Body of pancreas (tissue), 4 donors: ENCODE data around the gene HES7. TPM values are rescaled to one million over a fixed set of nuclear protein-coding genes. Genes with fewer than 3 reads are reported as not detected.

Experiments used
- ATAC-seq: fragments of 150-250 bp; one replicate; pipeline ENCODE4 v1.9.1; 2016
- DNase-seq, 4 donors: peaks; one replicate each; pipeline ENCODE4 v3.0.0-alpha.2; 2019
- H3K27ac ChIP-seq, 4 donors: fragments of 200-600 bp; sonication (generic); 1 replicate in 3 of 4; 2 replicates in 1 of 4; pipeline versions ENCODE4 v1.5.1 to v1.6.1; 2016 to 2019; ENCODE audit warnings: mild to moderate bottlenecking in 1 of 4, mixed read lengths in 1 of 4, moderate library complexity in 1 of 4
- H3K27me3 ChIP-seq, 2 donors: fragments of 200-600 bp; sonication (generic); one replicate each; pipeline ENCODE4 v1.6.0; 2016; ENCODE audit warnings: mild to moderate bottlenecking in 1 of 2
- H3K36me3 ChIP-seq, 2 donors: fragments of 200-600 bp; sonication (generic); replicated peaks in 1 of 2; 2 replicates each; pipeline ENCODE4 v1.5.1; 2016; ENCODE audit warnings: low read depth in 2 of 2; ENCODE audit not compliant: insufficient read depth in 1 of 2
- H3K4me1 ChIP-seq: fragments of 200-600 bp; sonication (generic); one replicate; pipeline ENCODE4 v1.6.0; 2016
- H3K4me3 ChIP-seq, 2 donors: fragments of 200-600 bp; sonication (generic); 1 replicate in 1 of 2; 2 replicates in 1 of 2; pipeline ENCODE4 v1.5.1; 2016 to 2019
- H3K9me3 ChIP-seq, 3 donors: fragments of 200-600 bp; sonication (generic); 1 replicate in 2 of 3; 2 replicates in 1 of 3; pipeline ENCODE4 v1.5.1; 2016
- CTCF ChIP-seq, 7 experiments: fragments of 450-650 bp in 4 of 7; fragments of 200-600 bp in 3 of 7; sonication (generic) in 3 of 7; IDR thresholded peaks; one replicate each; pipeline ENCODE4 v1.5.1; 2016 to 2019; ENCODE audit warnings: antibody characterized with exemption in 7 of 7
- POLR2A ChIP-seq, 3 donors: fragments of 450-650 bp; IDR thresholded peaks; one replicate each; pipeline ENCODE4 v1.6.1; 2016; ENCODE audit warnings: antibody characterized with exemption in 3 of 3, mild to moderate bottlenecking in 2 of 3
- WGBS, 2 donors: methylation state at CpG; one replicate each; pipeline ENCODE4 v1.1.5; 2017; 5-methylcytosine and 5-hydroxymethylcytosine counted together
- intact Hi-C: fragments of 100-400 bp; cut with DNase I; formaldehyde crosslinking; loops from one replicate; pipeline ENCODE4 v1.15.1; 2023
- total RNA-seq, 2 donors: library from RNA; depleted of rRNA; stranded (reverse); fragments of >200 nt; gene quantifications; one replicate each; pipeline ENCODE4 v1.1.0, GENCODE V29; 2016

HES7 gene
- total RNA-seq, 2 donors from 2014 or later, result not detected

DNA sequence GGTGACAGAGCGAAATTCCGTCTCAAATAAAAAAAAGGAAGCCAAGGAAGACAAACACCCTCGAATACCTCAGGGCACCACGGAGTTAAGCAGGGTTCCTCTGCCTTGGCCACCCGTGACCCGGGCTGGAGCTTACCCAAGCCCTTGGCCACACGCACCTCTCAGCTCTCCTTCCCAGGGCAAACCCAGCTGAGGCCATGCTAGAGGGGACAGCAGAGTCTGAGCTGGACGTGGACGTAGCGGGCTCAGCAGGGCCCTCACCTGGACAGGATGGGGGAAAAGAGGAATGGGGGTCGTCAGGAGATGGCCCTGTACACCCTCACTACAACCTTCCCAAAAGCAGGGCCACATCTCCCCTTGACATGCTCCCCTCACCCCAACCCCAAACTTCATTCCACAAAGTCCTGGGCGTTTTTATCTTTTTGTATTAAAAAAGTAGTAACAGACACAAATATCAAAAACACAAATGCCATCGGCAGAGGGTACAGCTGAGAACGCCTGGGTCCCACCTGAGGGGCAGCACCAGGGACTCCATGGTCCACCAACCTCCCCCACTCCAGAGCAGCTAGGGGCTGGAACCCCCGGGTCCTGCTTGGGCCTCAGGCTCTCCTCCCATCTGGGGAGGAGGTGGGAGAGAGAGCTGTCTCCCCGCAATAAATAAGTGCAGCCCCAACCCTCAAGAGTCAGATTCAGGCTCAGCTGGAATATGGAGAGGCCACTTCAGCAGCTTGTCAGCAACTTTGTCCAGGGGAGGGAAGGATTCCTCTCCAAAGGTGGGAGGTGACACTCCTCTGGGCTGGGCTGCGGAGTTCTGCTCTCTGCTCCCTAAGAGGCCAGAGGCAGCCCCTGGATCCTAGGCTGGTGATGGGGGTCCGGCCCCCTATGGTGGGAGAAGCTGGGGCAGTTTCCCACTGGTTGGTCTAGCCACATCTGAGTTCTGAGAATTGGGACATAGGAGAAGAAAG lies 16.4 kb upstream of the HES7 start:
- intact Hi-C loops, result no loop called here
- Histone ChIP-seq H3K4me1 (peaks cover 21% of the 10 kb centered on the region), H3K27ac (peak overlapping the region in 2 of 4 donors; percentile 86 to 87)

DNA sequence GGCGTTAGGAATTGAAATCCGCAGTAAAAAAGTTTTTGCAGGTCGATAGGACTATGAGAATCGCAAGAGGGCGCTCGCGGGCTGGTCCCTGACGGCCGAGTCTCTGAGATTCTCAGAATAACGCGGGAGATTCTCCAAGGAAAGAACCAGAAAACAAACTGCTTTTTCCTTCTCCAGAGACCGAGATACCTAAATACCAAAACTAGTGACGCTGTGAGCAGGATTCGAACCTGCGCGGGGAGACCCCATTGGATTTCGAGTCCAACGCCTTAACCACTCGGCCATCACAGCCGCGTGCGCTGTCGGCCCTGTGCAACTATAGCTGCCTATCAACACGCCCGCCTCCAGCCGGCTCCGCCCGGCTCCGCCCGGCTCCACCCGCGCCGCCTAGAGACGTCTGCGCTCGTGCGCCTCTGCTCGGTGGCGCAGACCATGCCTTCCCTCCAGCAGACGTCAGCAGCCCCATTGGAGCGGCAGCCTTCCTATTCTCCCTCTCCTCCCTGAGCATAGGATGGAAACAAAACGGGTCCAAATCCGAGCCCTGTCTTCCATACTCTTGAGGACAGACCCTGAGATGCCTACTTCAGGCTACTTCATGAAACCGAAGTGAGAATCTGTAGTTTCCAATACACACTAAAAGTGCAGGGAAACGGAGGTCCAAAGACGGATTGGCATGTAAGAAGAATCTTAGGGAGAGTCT lies 14.9 kb upstream of the HES7 start:
- H3K27me3 ChIP-seq, result no peaks in the 10 kb centered on the region
- peak; percentile 92 for ATAC-seq
- intact Hi-C loops, result no loop called here
- H3K27ac ChIP-seq, result peak overlapping the region; percentile 74 to 92 (median 86)
- TF ChIP-seq POLR2A (IDR thresholded peaks at IDR 0.05) (peak; percentile 23 to 85 (median 79)), CTCF (IDR thresholded peaks at IDR 0.05) (peak; percentile 70 to 98 (median 95))
- no peaks in the 10 kb centered on the region for H3K9me3 ChIP-seq
- H3K4me3 ChIP-seq, result no peak overlapping the region
- H3K4me1 ChIP-seq, result peaks cover 21% of the 10 kb centered on the region
- DNase-seq, result peak; percentile 96
- WGBS, 2 donors, result 1% methylated on average over 44 to 46 of the region's 46 CpGs
- peaks cover 16 to 31% of the 10 kb centered on the region in 2 donors for H3K36me3 ChIP-seq

More for the DNA sequence above, 16.4 kb upstream of the HES7 start:
- DNase-seq, result peak in 3 of 4 donors; percentile 17 to 27 (median 22)
- ATAC-seq, result no peak
- no peak for TF ChIP-seq POLR2A (IDR thresholded peaks at IDR 0.05)
- no peak for TF ChIP-seq CTCF (IDR thresholded peaks at IDR 0.05)
- WGBS, 2 donors, result 69 to 73% methylated on average over 12 to 18 of the region's 18 CpGs
- H3K27me3 ChIP-seq, result no peaks in the 10 kb centered on the region
- H3K4me3 ChIP-seq, result no peak overlapping the region
- H3K36me3 ChIP-seq, result peaks cover 31 to 44% of the 10 kb centered on the region in 2 donors
- H3K9me3 ChIP-seq, result no peaks in the 10 kb centered on the region

DNA sequence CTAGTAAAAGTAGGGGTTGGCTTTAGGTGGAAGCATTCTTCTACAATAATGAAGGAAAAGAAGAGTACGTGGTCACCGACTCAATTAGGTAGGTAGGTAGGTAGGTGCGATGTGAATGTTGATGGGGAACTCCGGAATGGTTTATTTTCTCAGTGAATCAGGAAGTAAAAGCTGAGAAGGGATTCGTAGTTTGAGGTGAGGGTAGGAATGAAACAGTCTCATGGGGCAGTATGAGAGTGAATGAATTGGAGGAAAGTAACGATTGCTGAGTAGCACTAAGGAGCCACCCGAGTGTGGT lies 14.4 kb upstream of the HES7 start:
- Histone ChIP-seq H3K27ac (peak overlapping the region; percentile 27 to 92 (median 86)), H3K36me3 (peaks cover 11 to 27% of the 10 kb centered on the region in 2 donors), H3K27me3 (no peaks in the 10 kb centered on the region), H3K4me3 (no peak overlapping the region), H3K9me3 (no peaks in the 10 kb centered on the region), H3K4me1 (peaks cover 21% of the 10 kb centered on the region)
- ATAC-seq (no peak), DNase-seq (no peak)
- intact Hi-C loops, result no loop called here
- TF ChIP-seq POLR2A (IDR thresholded peaks at IDR 0.05) (no peak), CTCF (IDR thresholded peaks at IDR 0.05) (no peak)
- WGBS, 2 donors, result 0 to 3% methylated on average over 7 of the region's 7 CpGs

GRCh38 chr17:8137645-8138373 lies 13.9 kb upstream of the HES7 start:
- DNase-seq, result peak in 1 of 4 donors; percentile 21
- WGBS, 2 donors, result 30 to 32% methylated on average over 21 of the region's 21 CpGs
- no peak overlapping the region for H3K4me3 ChIP-seq
- H3K27me3 ChIP-seq, result no peaks in the 10 kb centered on the region
- peaks cover 6 to 22% of the 10 kb centered on the region in 2 donors for H3K36me3 ChIP-seq
- TF ChIP-seq CTCF (IDR thresholded peaks at IDR 0.05) (no peak), POLR2A (IDR thresholded peaks at IDR 0.05) (no peak)
- ATAC-seq, result no peak
- peaks cover 21% of the 10 kb centered on the region for H3K4me1 ChIP-seq
- intact Hi-C loops, result no loop called here
- H3K9me3 ChIP-seq, result no peaks in the 10 kb centered on the region
- H3K27ac ChIP-seq, result peak overlapping the region in 3 of 4 donors; percentile 86 to 92 (median 87)
